ENCODE measurements around the gene CD27.
"Not testable (repeated sequence)": the region's sequence is repeated elsewhere in the genome, so short reads cannot be mapped to it uniquely, and the experiment has no call there.

Gene CD27

DNA sequence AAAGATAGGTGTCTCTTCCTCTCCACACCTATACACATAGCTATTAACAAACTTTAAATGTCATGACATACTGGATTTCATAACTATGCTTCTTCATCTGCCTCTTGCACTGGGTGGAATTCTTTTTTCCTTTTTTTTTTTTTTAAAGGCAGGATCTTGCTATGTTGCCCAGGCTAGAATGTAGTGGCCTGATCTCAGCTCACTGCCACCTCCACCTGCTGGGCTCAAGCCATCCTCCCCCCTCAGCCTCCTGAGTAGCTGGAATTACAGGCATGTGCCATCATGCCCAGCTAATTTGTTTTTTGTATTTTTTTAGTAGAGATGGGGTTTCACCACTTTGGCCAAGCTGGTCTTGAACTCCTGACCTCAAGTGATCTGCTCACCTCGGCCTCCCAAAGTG lies 43.5 kb downstream of the CD27 start:
- no peak for DNase-seq (ENCODE audit: low read depth in 3 of 3)

DNA sequence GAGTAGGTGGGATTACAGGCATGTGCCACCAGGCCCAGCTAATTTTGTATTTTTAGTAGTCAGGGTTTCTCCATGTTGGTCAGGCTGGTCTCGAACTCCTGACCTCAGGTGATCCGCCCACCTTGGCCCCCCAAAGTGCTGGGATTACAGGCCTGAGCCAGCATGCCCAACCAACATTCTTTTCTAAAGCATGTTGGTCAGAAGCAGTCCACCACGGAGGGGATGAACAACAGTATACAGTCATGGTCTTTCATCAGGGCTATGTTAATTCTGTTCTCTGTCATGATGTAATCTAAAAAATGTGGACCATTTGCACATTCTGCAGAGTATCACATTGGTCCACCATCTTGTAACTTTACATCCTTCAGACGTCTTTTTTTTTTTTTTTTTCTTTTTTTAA lies 44.7 kb downstream of the CD27 start:
- DNase-seq (ENCODE audit: low read depth in 3 of 3), result no peak

DNA sequence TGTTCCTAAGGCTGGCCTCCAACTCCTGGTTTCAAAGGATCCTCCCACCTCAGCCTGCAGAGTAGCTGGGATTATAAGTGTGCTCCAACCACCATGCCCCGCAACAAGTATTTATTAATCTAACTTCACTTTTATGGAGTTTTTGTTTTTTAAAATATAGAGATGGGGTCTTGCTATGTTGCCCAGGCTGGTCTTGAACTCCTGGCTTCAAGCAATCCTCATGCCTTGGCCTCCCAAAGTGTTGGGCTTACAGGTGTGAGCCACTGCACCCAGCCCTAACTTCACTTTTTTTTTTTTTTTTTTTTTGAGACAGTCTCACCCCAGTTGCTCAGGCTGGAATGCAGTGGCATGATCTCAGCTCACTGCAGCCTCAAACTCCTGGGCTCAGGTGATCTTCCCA lies 45.9 kb downstream of the CD27 start:
- not testable (repeated sequence) for DNase-seq (ENCODE audit: low read depth in 3 of 3)

- DNase-seq (ENCODE audit: low read depth in 3 of 3), result peak; percentile 93 to 97 (median 96)
Measured at GRCh38 chr12:6492838-6493496, 48.2 kb downstream of the CD27 start, which contains the start of gene MRPL51. TSS of gene MRPL51 (minus strand) at chr12:6493262. CDS start at chr12:6493136, 126 bp downstream.

DNA sequence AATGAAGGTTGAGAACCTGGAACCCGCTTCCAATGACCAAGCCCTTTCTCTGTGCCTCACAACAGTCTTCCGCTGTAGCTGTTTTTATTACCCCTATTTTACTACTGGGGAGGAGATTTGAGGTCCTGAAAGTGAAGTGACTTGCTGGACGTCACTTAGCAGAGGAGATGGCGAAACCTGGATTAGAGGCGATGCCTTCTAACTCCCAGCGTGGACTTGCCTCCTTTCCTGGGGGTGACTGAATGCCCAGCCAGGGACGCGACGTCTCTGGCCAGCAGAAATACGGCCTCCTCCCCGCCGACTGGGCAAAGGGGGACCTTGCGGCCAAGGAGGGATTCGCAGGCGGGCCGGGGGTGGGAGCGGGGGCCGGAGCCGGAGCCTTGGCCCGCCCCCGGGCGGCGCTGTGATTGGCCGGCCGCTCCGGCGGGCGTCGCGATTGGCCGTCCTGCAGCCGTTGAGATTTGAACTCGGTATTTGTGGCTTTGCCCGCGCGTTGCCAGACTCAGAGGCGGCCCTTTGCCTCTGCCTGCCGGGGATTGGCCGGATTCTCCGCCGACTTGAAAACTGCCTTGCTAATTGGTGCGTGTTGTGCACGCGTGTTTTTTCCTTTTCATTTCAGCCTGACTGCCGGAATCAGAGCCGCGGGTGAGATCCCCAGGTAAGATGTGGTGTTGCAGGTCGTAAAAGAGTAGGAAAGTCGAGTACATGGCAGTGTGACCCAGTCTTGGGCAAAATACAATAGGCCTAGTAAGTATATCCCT lies 48.9 kb downstream of the CD27 start, which contains the start of gene NCAPD2:
Gene NCAPD2, plus strand, starts transcription at position 606 of the 761 bp plus-strand sequence. CDS start 997 bp downstream, outside the sequence.
- peak; percentile 85 to 88 (median 87) for DNase-seq (ENCODE audit: low read depth in 3 of 3)

- no peak for DNase-seq (ENCODE audit: low read depth in 3 of 3)
Measured at GRCh38 chr12:6494258-6494743, 49.5 kb downstream of the CD27 start.

GRCh38 chr12:6494968-6495367 lies 50.2 kb downstream of the CD27 start:
- DNase-seq (ENCODE audit: low read depth in 3 of 3), result no peak

DNA sequence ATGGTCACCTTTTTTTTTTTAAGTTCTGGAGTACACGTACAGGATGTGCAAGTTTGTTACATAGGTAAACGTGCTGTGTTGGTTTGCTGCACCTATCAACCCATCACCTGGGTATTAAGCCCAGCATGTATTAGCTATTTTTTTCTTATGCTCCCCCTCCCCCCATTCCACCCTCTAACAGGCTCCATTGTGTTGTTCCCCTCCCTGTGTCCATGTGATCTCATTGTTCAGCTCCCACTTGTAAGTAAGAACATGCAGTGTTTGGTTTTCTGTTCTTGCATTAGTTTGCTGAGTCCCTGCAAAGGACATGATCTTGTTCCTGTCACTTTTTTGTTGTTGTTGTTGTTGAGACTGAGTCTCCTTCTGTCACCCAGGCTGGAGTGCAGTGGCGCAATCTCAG lies 52.5 kb downstream of the CD27 start:
- not testable (repeated sequence) for DNase-seq (ENCODE audit: low read depth in 3 of 3)

DNA sequence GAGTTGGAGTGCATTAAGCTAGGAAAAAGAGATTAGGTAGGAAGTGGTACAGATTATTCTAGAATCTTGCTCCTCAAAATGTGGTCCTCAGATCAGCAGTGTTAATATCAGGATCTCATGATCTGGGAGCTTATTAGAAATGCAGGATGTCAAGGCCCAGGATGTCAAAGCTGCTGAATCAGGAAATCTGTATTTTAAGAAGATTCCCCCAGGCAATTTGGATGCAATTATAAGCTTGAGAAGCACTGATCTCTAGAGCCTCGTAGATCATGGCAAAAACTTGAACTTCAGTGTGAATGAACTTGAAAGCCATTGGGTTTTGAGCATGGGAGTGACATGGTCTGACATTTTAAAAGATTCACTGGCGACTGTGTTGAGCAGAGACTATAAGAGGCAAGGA lies 55.7 kb downstream of the CD27 start:
- no peak for DNase-seq (ENCODE audit: low read depth in 3 of 3)
